GM21576 (cell line): ENCODE data around the gene IQGAP2.
"Not testable (repeated sequence)": the region's sequence is repeated elsewhere in the genome, so short reads cannot be mapped to it uniquely, and the experiment has no call there.

Experiments used
- ATAC-seq: cut with Tn5 transposase; IDR thresholded peaks from one replicate; pipeline ENCODE4 v1.9.1; 2021; ENCODE audit warnings: mild to moderate bottlenecking, moderate library complexity; ENCODE audit not compliant: unreplicated experiment

Gene IQGAP2, protein sequence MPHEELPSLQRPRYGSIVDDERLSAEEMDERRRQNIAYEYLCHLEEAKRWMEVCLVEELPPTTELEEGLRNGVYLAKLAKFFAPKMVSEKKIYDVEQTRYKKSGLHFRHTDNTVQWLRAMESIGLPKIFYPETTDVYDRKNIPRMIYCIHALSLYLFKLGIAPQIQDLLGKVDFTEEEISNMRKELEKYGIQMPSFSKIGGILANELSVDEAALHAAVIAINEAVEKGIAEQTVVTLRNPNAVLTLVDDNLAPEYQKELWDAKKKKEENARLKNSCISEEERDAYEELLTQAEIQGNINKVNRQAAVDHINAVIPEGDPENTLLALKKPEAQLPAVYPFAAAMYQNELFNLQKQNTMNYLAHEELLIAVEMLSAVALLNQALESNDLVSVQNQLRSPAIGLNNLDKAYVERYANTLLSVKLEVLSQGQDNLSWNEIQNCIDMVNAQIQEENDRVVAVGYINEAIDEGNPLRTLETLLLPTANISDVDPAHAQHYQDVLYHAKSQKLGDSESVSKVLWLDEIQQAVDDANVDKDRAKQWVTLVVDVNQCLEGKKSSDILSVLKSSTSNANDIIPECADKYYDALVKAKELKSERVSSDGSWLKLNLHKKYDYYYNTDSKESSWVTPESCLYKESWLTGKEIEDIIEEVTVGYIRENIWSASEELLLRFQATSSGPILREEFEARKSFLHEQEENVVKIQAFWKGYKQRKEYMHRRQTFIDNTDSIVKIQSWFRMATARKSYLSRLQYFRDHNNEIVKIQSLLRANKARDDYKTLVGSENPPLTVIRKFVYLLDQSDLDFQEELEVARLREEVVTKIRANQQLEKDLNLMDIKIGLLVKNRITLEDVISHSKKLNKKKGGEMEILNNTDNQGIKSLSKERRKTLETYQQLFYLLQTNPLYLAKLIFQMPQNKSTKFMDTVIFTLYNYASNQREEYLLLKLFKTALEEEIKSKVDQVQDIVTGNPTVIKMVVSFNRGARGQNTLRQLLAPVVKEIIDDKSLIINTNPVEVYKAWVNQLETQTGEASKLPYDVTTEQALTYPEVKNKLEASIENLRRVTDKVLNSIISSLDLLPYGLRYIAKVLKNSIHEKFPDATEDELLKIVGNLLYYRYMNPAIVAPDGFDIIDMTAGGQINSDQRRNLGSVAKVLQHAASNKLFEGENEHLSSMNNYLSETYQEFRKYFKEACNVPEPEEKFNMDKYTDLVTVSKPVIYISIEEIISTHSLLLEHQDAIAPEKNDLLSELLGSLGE (N-terminal part only)

GRCh38 chr5:76402886-76403765, at the start of gene IQGAP2:
IQGAP2 (plus strand) TSS chr5:76403285; CDS start chr5:76403546, 261 bp downstream.
- ATAC-seq, result peak; percentile 47

DNA sequence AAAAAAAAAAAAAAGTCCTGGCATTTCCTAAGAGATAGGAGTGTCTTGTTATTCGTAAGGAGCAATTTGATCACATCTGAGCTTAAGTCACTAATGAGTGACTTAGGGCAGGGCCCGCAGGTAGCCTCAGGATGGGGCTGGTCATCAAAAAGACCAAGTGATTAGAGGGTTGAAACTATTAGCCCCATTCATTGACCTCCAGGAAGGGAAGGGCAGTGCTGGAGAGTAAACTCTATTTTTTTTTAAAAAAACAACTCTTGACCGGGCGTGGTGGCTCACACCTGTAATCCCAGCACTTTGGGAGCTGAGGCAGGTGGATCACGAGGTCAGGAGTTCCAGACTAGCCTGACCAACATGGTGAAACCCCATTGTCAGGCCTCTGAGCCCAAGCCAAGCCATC, 46.2 kb upstream of the IQGAP2 start:
- no peak for ATAC-seq

DNA sequence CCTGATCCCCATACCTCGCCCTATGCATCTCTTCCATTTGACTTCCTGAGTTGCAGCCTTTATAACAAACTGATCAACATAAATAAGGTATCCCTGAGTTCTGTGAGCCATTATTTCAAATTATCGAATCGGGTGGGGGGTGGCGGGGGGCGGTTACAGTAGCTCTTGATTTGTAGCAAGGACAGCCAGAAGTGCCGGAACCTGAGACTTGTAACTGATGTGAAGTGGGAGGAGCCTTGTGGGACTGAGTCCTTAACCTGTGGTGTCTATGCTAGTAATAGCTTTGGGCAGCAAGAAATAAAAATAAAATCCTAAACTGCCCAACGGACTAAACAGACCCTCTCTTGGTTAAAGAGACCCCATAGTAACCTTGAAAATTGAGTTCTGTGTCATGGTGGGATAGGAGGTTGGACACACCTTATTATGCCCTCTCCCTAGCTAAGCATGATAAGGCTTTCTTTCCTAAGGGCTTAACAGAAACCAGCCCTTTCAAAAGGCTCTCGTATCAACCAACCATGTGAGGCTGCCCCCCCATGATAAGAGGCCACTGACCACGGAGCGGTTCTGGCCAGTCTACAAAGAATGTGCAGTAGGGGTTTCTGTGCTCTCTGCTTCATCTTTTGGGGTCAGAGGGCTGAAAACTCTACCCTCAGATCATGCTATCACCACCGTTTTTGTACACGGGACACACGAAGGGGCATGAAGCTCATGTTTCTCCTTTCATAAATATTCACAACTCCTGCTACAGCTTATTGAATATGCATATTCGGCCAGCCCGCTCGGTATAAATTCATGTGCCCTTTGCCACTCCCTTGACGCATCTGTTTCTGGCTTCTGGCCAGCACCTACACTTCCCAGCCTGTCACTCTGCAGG, 39.5 kb upstream of the IQGAP2 start:
- ATAC-seq, result no peak

DNA sequence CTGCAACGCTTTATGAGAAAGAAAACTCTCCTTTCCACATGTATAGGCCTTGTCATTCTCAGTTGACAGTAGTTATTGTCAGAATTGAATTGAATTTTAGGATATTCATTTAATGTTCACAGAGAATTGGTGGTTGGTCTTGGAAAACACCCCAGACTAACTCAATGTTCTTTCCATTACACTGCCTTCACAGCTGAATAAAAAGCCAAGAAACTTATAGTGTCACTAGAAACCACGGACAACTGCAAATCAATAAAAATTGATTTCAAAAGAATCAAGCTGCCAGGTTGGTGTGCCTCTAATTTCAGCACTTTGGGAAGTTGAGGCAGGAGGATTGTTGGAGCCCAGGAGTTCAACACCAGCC, 38.9 kb upstream of the IQGAP2 start:
- no peak for ATAC-seq

GRCh38 chr5:76365561-76365960, 37.5 kb upstream of the IQGAP2 start:
- ATAC-seq, result no peak

- no peak for ATAC-seq
Measured at GRCh38 chr5:76366596-76366995, 36.5 kb upstream of the IQGAP2 start.

DNA sequence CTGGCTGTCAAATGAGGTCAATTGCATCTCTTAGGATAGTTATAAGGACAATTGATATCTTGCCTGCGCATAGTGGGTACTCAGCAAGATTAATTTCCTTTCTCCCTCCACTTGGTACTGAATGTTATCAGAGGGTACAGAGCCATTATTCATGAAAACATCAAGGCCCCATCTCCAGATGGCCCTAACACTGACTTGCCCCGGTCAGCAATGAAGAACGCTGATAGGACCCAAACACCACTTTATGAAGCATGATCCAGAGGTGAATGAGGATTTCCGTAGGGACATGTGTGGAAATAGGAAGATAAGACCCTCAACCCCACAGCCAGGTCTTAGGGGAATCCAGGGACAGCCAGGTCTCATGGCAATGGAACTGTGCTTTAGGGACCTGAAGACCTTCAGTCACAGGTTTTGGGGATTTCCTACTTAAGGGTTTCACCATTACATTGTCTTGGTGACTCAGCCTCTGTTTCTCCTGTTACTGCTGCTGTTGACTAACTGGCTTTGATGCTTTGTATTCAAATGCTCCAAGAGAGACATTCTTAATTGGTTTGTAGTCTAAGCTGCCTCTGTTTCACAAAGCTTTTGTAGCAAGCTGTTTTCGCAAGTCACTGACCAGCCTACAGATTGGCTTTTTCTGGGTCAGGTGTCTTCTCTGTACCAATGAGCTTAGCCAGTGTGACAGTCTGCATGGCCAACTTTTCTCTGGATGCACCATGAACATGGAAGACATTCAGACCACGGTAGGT, 35.3 kb upstream of the IQGAP2 start:
- no peak for ATAC-seq

GRCh38 chr5:76368941-76369340, 34.1 kb upstream of the IQGAP2 start:
- no peak for ATAC-seq

DNA sequence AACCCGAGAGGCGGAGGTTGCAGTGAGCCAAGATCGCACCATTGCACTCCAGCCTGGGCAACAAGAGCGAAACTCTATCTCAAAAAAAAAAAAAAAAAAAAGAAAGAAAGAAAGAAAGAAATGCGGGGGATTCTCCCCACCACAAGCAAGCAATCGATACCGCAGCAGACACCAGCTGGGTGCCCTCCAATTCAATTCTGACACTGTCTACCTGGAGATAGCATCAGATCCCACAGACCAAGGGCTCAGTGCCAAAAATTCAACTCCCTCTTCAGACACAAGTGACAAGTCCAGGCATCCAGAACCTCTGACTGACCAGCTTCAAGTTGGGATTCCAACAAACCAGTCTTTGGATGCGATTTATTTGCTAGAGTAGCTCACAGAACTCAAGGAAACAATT, 33.4 kb upstream of the IQGAP2 start:
- not testable (repeated sequence) for ATAC-seq

DNA sequence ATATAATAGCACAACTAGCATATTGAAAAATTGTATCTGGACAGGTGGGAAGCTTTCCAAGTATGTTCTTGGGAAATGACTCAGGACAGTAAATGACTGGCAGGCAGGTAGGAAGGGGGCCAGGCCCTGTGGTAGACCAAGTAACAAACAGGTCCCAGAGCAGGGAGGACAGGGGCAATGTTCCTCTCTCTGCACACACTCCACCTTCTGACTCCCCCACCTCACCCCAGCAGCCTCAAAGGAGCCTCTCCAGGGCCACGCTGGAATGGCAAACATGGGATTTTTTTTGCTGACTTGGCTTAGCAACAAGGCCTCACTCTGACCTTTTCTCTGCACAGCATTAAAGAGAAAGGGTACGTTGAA, 31.1 kb upstream of the IQGAP2 start:
- ATAC-seq, result no peak

- ATAC-seq, result no peak
Measured at GRCh38 chr5:76372323-76373054, 30.6 kb upstream of the IQGAP2 start.

DNA sequence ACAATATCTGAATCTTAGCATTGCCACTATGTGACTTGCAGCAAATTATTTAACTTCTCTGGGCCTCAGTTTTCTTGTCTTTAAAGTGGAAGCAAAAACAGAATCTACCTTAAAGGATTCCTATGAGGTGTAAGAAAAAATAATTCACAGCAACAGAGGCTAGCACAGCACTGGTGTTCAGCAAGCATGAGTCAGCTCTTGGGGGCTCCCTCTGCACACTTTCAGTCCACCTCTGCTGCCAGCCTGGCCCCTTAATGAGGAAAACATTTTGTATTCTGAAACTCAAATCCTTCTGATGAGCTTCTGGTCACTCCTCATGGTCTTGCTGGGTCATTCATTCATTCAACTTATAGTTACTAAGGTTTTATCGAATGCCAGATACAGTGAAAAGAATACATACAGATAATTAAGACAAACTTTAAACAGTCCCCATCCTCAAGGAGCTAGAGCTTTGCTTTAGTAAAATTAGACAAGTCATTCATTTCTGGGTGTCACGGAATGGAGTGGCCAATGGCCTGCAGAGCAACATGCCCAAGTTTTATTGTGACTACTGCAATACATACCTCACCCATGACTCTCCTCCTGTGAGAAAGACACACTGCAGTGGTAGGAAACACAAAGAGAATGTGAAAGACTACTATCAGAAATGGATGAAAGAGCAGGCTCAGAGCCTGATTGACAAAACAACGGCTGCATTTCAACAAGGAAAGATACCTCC, 26.8 kb upstream of the IQGAP2 start:
- ATAC-seq, result no peak

DNA sequence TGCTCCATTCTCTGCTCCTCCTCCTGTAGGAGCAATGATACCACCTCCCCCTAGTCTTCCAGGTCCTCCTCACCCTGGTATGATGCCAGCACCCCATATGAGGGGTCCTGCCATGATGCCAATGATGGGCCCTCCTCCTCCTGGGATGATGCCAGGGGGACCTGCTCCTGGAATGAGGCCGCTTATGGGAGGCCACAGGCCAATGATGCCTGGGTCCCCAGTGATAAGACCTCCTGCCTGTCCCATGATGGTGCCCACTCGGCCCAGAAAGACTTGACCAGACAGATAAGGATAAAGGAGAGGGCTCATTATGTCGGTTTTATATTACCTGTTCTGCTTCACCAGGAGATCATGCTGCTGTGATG, 26.2 kb upstream of the IQGAP2 start:
- no peak for ATAC-seq

DNA sequence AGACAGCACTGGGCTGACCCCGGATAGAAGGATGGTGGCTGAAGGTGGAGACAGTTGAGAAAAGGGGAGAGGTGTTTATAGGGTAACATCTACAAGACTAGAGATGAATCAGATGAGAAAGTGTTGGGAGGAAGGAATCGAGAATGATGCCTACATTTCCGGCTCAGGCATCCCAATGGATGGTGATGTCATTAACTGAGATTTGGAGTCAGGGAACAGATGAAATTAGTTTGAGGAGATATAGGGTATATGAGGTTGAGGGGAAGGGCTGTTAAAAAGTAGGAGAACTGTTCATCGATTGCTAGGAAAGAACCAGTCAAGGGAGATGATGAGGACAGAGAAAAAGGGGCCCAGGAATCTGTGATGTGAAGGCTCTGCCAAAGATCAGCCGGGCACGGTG, 24.7 kb upstream of the IQGAP2 start:
- ATAC-seq, result no peak

DNA sequence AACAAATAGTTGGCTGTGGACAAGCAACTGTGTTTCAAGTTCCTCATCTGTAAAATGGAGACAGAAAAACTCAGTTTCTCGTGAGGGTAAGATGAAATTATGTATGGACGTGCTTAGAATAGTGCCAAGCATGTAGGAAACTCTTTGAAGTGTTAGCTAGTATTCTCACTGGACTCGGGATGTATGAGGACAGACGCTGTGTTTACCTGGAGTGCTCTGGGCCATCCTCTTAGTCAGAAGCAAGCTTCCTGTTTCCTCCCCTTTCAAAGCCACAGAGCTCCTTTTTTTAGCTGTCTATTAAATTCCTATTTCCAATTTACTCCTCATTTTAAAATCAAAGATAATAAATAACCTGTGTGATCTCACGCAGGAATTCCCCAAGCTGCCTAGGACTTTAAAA, 23.8 kb upstream of the IQGAP2 start:
- no peak for ATAC-seq

GRCh38 chr5:76379855-76380254, 23.2 kb upstream of the IQGAP2 start:
- ATAC-seq, result no peak

DNA sequence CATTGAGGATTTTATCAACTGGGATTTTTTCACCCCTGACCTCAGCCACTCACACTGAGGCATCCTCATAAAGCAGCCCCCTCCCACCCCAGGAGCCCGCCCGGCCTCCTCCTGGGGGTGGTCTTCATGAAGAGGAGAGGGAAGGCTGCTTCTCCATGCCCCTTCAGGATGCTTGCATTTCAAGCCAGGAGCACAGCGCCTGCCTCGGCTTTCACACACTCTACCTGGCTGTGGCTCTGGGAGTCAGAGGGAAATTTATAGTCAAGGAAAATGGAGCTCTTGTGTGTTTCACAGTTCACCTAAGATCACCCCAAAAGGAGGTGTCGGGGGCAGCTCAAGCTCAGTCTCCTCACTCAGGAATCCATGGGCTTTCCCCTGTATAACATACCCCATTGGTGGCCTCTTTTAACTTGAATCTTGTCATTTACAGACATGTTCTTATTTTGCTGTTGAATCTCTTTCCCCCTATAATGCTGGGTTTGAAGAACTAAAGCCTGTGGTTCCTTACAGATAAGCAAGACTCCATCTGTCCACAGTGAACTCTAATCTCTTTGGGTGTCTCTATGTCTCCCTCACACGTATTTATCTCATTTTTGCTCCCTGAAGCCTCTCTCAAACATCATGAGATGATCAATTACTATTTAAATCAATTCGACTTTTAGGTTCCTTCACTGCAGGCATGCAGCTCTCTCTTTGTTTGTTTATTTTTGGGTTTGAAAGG, 22.6 kb upstream of the IQGAP2 start:
- ATAC-seq, result no peak
